KBM-7 (cell line): ENCODE results near the gene PLEKHG3.

Source experiments
- DNase-seq: peaks from one replicate; pipeline ENCODE4 v3.0.0-alpha.2; 2015
- in situ Hi-C: fragments of 300-500 bp; cut with MboI; formaldehyde crosslinking; loops from 2 replicates; pipeline ENCODE4 v1.14.3; 2020; ENCODE audit warnings: low sequenced_read_pairs, low pct_unique_long_range_greater_than_20kb, mixed read lengths

Gene PLEKHG3

DNA sequence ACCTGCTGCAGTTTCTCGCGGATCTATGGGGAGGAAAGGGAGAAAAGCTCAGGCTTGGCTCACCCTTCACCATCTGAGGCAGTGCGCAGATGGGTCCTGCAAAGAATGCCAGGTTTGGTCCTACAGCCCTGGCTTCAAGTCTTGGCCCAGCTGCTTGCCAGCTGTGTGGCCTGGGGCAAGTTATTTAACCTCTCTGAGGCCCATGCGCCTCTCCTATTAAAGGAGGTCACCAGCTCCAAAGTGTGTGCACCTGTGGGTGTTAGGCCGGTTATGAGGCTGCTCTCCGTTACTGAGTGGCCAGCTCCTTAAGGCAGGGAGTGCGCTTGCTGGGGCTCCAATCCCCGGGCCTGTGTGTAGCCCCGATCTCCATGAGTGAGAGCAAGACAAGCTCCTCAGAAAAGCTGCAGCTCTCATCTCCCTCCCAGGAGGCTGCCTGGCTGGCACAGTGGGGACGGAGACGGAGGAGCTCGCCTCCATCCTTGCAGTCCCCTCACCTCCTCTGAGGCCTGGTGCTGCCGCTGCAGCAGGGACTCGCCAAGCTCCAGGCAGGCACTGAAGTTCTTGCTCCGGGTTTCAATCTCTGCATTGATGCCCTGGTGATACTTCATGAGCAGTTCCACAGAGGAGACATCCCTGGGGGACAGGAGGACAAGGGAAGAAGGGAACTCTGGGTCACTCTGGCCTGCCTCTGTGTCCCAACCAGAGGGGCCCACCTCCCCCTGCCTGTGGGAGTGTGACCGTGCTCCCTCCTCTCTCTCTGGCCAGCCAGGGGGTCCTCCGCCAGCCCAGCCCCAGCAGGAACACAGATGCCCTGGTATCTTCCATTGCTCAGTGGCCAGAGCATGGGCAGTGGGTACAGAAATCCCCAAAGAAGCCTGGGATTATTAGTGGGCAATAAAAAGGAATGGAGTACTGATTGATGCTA, 65.1 kb downstream of the PLEKHG3 start:
- DNase-seq, result no peak
- in situ Hi-C loops, result loop anchor here (10.0 kb wide), 1 partner anchor 95 kb away; no protein-coding TSS in a partner anchor

DNA sequence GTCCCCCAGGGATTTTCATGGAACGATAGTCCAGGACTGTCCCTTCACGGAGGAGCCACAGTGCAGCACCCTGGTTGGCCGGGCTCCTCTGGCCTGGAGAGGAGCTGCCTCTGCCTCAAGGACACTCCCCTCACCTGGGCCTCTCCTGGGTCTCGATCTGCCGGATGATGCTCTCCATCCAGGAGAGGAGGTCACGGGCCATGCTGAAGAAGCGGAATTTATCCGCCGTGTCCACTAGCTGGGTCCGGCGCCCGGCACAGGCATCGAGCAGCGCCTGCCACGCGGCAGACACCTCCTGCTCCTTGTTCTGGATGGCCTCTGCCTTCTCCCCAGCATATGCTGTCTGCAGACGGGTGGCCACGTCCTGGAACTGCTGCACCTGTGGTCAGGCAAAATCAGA, 66.5 kb downstream of the PLEKHG3 start:
- in situ Hi-C loops, result no loop called here
- no peak for DNase-seq

DNA sequence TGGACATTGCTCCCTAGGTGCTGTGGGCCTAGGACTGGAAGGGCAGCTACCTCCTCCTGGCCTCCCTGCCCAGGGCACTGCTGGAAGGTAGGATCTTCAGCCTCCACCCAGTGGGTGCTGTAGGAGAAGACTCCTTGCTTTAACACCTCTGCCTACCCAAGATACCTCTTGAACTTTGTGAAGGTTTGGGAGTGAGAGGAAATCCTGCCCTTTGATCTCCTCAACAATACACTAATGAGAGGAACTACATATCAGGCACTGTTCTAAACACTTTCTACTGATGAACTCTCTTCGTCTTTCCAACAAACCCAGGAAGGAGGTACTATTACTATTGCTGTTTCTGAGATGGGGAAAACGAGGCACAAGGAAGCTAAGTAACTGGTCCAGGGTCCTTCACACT, 66.9 kb downstream of the PLEKHG3 start:
- no peak for DNase-seq
- in situ Hi-C loops, result no loop called here

DNA sequence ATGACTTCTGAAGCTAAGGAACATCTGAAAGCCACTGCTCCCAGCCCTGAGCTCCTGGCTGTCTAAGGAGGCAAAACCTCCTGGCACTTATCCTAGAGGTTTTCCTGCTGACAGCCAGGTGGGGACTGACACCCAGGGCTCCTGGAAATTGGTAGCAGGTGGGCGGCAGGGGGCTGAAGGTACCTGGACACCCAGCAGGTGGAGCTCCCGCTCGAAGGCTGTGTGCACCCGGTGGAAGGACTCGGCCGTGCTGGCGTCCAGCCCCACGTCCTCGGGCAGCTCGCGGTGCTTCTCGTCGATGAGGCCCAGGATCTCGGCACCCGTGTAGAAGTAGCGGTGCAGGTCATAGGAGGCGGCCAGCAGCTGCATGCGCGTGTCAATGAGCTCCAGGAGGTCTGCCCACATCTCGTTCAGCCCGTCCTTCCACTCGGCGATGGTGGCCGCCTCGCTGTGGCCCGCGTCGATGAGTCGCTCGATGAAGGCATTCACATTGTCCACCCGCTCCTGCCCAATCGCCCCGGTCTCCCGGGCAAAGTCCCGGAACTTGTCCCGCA, 68.2 kb downstream of the PLEKHG3 start:
- in situ Hi-C loops, result no loop called here
- no peak for DNase-seq

DNA sequence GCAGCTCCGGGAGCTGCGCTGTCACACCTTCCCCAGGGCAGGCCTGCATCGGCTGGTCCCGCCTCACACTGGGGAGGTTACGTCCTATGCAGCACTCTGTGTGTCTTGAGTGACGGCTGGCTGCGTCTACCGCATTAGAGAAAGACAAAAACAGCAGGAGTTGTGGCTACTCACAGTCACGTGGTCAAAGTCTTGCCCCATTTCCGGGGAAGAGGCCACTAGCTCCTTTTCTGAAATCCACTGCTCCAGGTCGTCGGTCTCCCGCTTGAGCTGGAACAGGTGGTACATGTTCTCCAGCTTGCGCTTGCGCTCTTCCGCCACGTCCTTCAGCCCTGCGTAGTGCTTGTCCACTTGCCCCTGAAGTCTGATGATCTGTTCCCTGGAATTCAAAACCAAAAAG, 68.8 kb downstream of the PLEKHG3 start:
- in situ Hi-C loops, result no loop called here
- DNase-seq, result no peak

DNA sequence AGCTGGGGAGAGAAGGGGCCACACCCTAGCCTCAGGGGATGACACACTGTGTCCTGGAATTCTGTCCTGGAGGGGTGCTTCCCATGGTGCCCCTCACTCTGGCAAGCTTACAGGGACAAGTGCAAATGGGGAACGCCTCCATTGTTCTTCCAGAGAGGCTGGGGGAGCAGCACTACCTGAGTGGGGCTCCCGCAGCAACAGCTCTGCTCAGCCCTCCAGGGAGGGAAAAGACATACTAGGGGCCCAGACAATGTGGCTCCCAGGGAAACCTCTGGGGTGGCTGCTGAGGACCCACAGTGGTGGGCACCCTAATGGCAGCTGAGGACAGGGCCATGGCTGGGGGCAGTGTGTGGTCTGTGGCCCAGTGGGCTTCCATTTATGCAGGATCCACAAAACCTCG, 69.4 kb downstream of the PLEKHG3 start:
- in situ Hi-C loops, result no loop called here
- DNase-seq, result no peak

DNA sequence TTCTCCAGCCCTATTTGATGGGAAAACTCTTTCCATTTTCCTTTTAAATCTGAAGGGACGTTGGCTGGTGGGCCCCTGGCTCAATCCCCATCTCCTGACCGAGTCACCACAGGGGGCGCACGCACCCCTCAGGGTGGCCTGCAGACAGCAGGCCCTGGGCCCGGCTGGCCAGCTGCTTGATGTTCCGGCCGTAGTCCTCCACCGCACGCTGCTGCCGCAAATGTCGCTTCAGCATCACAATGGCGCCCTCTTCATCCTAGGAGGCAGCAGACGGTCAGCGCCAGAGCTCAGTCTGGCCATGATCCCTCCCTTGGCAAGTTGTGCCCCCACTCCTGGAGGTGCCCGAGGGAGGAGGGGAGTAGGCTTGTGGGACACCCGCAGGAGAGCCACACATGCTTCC, 70.0 kb downstream of the PLEKHG3 start:
- in situ Hi-C loops, result no loop called here
- no peak for DNase-seq

DNA sequence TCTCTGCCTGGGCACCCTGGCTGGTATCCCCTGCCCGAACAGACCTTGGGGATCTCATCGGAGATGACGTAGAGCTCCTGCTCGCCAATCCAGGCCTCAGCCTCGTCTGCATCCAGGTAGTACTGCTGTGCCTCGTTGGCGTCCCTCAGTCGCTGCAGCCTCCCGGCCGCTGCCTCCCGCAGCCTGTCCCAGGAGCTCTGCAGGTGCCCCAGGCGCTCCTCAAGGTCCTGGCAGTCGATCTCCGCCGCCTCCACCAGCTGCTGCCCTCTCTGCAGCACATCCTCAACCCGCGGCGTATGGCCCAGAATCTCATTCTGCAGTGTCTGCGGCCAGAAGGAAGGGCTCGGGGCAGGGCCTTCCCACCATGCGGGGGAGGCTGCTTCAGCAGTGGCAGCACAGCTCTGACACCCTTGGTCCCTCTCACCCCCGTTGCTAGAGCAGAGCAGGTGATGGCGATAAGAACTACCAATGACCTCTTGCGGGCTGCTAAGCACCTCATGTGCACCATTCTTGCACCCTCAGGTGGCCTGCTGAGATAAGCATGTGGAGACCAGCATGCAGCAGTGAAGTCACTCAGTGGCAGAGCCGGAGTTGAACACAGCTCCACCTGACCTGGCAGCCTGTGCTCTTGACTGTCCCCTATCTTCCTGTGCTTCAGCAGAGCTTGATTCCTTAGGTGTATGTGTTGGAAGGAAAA, 71.0 kb downstream of the PLEKHG3 start:
- in situ Hi-C loops, result no loop called here
- DNase-seq, result no peak

DNA sequence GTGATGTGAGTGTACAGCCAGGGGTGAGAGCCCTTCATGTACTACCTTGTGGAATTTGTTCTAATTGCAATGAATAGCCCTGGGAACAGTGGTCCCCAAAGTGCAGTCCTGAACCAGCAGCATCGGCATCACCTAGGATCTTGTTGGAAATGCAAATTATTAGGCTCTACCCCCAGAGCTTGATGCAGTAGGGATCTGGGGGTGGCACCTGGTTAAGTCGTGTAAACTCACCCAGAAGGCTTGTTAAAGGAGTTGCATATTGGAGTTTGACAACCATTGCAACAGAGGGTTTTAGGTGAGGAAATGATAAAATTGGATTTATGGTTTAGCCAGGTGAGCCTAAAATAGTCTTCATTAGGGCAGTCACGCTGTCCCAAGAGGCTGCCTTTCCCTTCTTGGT, 73.2 kb downstream of the PLEKHG3 start:
- in situ Hi-C loops, result no loop called here

DNA sequence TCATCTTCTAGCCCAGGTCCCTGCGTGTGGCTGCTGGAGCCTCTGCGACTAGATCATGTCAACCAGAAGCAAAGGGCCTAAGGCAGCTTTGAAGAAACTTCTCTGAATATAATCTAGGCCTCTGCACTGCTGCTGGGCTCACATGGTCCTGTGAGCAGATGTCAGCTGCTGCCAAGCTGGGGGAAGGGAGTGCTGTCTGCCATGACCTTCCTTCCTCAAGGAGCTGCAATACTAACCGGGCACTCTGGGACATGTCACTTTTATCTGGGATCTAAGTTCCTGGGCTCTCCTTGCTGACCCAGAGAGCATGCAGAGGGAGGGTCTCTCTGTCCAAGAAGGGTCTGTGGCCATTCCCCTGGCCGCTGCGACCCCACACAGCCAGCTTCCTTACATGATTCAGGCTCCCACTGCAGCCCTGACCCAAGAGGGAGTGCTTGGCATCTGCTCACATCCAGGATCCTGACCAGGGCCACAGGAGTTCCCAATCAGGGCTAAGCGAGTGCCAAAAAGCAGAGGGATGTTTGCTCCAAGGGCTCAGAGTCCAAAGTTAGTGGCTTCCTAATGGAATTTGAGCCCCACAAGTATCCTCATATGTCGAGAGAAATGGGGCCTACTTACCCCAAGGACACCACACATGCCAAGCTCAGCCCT, 74.0 kb downstream of the PLEKHG3 start:
- in situ Hi-C loops, result no loop called here
- no peak for DNase-seq

More for the DNA sequence above, 73.2 kb downstream of the PLEKHG3 start:
- DNase-seq, result no peak

DNA sequence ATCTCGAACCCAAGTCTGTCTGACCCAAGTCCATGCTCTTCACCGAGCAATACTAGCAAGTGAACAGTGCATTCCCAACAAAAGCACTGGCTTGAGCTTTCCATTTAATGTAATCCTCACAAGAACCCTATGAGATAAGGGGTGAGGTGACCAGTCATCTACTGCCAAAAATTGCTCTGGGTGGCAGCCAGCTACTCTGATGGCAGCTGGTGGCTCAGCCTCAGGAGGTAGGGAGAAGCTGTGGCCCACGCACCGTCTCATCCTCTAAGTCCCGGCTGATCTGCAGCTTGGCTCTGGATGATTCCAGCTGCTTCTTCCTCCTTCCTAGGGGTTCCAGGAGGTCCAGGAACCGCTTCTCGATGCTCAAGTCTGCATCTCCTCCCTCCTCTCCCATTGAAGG, 75.2 kb downstream of the PLEKHG3 start:
- in situ Hi-C loops, result no loop called here
- DNase-seq, result no peak

DNA sequence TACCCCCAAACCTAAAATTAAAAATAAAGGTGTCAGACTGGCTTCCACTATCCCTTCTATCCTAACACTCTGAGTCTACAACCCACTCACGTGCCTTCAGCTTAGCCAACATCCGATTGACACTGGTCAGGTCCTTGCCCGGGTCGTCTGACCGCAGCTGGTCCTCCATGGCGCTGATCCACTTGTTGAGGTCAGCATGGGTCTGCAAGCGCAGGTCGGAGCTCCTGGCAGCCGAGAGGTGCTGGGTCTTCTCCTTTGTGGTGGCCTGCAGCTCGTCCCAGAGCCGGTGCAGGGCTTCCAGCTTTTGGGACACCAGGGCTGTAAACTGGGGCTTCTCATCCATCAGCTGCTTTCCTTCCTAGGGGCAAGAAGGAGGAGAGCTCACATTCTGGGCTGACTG, 78.0 kb downstream of the PLEKHG3 start:
- no peak for DNase-seq
- in situ Hi-C loops, result no loop called here

DNA sequence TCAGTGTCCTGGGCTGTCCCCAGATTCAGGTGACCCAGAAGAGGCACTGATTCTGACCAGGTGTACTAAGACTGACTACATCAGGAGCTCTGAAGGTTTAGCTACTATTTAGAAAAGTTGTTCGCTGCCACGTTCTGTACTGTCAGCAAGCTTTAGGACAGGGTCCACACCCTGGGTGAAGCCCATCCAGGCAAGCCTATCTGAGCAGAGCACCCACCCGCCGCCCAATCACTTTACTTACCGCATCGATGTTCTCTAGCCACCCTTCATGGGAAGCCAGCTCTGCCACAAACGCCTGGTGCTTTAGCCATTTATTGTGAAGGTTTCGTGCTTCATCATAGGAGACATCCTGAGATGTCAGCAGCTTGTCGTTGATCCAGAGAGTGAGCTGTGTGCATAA, 79.8 kb downstream of the PLEKHG3 start:
- DNase-seq, result no peak
- in situ Hi-C loops, result no loop called here

DNA sequence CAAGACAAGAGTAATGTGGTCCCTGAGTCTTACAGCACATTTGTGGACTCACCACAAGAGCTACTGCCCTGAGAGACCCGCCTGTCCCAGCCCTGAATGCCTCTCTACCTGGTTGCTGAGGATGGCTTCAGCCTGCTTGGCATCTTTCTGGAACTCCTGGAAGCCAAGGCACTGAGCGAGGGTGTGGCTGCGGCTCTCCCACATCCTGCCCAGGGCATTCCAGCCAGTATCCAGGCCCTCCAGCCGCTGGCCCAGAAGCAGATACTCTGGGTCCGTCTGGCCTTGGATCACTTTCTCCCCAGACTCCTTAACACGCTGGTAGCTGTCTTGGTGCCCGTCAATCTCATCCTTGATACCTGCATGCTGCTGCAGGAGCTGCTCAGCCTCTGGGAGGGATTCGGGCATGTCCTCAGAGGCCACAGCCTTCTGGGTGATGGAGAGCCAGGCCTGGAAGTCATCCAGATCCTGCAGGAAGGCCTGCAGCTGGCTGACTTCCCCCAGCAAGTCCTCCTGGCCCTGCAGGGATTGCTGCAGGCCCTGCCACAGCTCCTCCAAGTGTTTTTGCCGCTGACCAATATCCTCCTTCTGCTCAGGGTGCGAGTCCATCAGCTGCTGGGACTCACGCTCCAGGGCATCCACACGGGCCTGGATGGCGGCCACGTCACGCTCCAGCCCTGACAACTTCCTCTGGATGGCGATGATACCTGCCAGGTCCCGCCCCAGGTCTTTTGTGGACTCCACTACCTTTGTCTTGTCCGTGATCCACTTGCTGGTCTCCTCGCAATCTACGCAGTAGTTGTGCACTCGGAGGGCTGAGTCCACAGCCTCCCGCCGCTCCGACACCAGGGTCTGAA, 82.3 kb downstream of the PLEKHG3 start:
- in situ Hi-C loops, result no loop called here
- DNase-seq, result no peak

DNA sequence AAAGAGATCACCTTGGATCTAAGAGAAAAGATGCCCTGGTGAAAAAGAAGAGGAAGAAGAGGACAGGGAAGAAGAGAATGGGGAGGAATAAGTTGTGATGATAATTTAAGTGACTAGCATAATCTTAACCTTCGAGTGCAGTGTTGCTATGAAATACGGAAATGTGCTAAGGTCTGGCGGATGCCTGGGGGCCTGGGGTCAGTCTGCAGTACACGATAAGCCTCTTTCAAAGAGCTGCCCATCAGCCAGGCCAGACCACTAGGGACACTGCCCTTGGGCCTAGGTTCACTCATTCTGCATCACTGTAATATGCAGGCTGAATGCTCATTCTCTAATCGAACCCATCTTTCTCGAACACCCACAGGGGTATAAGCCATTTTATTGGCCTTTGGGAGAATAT, 83.4 kb downstream of the PLEKHG3 start:
- DNase-seq, result no peak
- in situ Hi-C loops, result no loop called here

DNA sequence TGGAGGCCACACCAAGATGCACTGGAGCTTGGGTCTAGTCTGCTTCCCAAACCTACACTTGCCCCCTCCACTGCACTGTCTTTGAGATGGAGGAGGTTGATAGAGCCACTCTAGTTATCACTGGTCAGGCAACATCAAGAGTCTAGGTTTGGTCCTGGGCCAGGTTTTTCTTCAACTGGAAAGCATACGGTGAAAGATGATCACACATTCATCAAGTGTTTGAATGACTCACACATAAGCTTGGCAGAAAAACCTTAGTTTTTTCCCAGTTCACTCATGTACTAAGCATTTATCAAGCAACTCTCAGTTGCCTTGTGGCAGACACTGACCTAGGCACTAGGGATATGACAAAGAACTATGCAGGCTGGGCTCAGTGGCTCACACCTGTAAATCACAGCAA, 84.5 kb downstream of the PLEKHG3 start:
- no peak for DNase-seq
- in situ Hi-C loops, result no loop called here

DNA sequence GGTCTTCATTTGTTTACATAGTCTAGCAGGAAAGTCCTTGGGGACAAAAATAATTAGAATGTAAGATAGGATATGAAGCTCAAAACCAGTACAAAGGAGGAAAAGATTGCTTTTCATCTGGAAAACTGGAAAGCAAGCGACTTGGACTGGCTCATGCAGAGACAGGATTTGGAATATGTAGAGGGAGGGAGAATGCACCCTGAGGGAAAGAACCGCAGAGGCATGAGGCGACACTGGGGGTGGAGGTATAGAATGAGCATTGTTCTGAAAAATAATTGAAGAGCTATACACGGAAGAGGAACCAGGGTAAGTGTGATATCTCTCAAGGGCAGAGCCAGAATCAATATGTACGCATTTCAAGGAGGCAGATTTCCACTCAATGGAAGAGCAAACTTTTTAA, 85.5 kb downstream of the PLEKHG3 start:
- in situ Hi-C loops, result no loop called here
- no peak for DNase-seq

DNA sequence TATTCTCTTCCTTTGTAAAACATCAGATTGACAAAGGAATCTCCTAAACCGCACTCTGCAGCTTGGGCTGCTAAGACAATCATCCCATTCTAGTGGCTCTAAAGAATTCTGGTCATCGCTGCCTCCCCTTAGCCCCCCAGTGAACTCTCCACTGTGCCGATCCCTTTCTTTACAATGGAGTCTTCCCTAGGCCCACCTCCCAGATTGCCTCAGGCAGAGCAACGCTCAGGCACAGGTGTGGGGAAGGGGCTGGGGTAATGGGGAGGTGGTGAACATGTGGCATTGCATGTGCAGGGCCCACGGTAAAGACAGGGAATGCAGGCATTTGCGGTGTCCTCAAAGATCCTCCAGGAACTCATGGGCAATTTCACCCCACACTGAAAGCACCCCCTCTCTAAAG, 86.3 kb downstream of the PLEKHG3 start:
- in situ Hi-C loops, result no loop called here
- DNase-seq, result no peak

DNA sequence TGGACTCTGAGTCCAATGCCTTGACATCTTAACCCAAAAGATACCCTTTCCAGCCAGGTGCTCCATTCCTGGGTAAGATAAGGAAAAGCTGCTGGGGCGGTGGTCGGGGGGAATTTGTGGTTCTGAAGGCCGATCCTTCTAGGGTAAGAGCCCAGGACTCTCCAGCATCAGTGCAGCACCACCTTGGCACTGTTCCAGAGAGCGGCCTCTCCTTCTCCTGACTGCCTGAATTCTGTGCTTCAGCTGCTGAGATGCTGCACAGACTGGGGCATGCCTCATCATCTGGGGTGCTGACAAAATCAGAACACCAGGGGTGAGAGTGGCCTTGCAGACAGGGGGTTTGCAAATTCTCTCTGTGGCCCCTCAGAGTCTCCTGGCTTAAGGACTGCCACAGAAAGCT, 88.0 kb downstream of the PLEKHG3 start:
- in situ Hi-C loops, result no loop called here
- no peak for DNase-seq
